ENCODE data around the gene SCN9A. TPM values are rescaled to one million over a fixed set of nuclear protein-coding genes. Genes with fewer than 3 reads are reported as not detected.

SCN9A gene
- total RNA-seq, 1 experiment from 2014 or later: 1.3 TPM

DNA sequence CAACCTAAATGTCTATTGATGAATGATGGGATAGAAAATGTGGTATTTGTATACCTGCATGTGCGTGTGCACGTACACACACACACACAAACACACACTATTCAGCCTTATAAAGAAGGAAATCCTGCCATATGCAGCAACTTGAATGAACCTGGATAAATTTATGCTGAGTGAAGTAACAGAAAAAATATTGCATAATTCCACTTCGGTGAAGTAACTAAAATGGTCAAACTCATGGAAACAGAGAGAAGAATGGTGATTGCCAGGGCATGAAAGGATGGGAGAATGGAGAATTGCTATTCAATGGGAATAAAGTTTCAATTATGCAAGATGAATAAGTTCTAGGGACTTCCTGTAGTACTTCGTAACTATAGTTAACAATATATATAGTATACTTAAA is 152.4 kb downstream of the SCN9A start:
- H3K4me1 ChIP-seq (ENCODE audit: insufficient read depth, low read length): no peaks in the 10 kb centered on the region
- H3K4me1 Mint-ChIP-seq: no peaks in the 10 kb centered on the region
- no peaks in the 10 kb centered on the region for H3K27me3 Mint-ChIP-seq (ENCODE audit: low read depth)
- H2AK5ac ChIP-seq (ENCODE audit: insufficient read length, low read length): no peak overlapping the region
- H4K20me1 ChIP-seq (ENCODE audit: control insufficient read depth, insufficient read depth, insufficient read length): no peaks in the 10 kb centered on the region
- H3K27me3 ChIP-seq (ENCODE audit: insufficient read depth, low read length): no peaks in the 10 kb centered on the region; the same call in 1 of the 2 replicates
- no peak overlapping the region for H2BK12ac ChIP-seq (ENCODE audit: insufficient read length, low read depth, low read length)
- H2BK5ac ChIP-seq (ENCODE audit: insufficient read length, low read length): no peak overlapping the region
- no peak overlapping the region for H3K4me3 Mint-ChIP-seq
- H3K4ac ChIP-seq (ENCODE audit: low read depth, low read length): no peak overlapping the region
- H2BK20ac ChIP-seq (ENCODE audit: low read depth, low read length, poor library complexity, severe bottlenecking): no peak overlapping the region
- H2AFZ ChIP-seq (ENCODE audit: low read length): no peak overlapping the region
- no peak for DNase-seq
- TF ChIP-seq, protein P1, sequence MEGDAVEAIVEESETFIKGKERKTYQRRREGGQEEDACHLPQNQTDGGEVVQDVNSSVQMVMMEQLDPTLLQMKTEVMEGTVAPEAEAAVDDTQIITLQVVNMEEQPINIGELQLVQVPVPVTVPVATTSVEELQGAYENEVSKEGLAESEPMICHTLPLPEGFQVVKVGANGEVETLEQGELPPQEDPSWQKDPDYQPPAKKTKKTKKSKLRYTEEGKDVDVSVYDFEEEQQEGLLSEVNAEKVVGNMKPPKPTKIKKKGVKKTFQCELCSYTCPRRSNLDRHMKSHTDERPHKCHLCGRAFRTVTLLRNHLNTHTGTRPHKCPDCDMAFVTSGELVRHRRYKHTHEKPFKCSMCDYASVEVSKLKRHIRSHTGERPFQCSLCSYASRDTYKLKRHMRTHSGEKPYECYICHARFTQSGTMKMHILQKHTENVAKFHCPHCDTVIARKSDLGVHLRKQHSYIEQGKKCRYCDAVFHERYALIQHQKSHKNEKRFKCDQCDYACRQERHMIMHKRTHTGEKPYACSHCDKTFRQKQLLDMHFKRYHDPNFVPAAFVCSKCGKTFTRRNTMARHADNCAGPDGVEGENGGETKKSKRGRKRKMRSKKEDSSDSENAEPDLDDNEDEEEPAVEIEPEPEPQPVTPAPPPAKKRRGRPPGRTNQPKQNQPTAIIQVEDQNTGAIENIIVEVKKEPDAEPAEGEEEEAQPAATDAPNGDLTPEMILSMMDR (conservative IDR thresholded peaks at IDR 0.05): no peak
- H3K79me2 ChIP-seq (ENCODE audit: insufficient read depth, low read length): no peaks in the 10 kb centered on the region
- no peak overlapping the region for H3K56ac ChIP-seq (ENCODE audit: insufficient read length, low read depth, low read length)
- no peak overlapping the region for H3K14ac ChIP-seq (ENCODE audit: insufficient read depth, low read length)
- H3K9me3 Mint-ChIP-seq: no peaks in the 10 kb centered on the region; a peak in 1 of 5 replicates
- H3K27ac Mint-ChIP-seq: no peak overlapping the region
- H3K23ac ChIP-seq (ENCODE audit: insufficient read length, low read depth, low read length): no peak overlapping the region
- no peak overlapping the region for H3K9ac ChIP-seq (ENCODE audit: extremely low read depth, insufficient read length, low read length)
- no peaks in the 10 kb centered on the region for H3K23me2 ChIP-seq (ENCODE audit: insufficient read length, low read depth, low read length, poor library complexity, severe bottlenecking)
- H3K27ac ChIP-seq (ENCODE audit: insufficient read length, low read depth, low read length): no peak overlapping the region
- H3K9me3 ChIP-seq (ENCODE audit: control insufficient read depth, low read depth, low read length): no peaks in the 10 kb centered on the region
- no CpG with 5 or more reads among the region's 4 CpGs for WGBS (ENCODE audit: extremely low coverage, insufficient read length, low lambda C conversion rate)
- H3K18ac ChIP-seq (ENCODE audit: insufficient read length, low read depth, low read length): no peak overlapping the region
- H3T11ph ChIP-seq (ENCODE audit: low read length): no peak overlapping the region
- H3K4me2 ChIP-seq (ENCODE audit: insufficient read depth, insufficient read length, low read length): no peak overlapping the region
- no peak overlapping the region for H4K5ac ChIP-seq (ENCODE audit: insufficient read length, low read depth, low read length)
- no peak overlapping the region for H2BK15ac ChIP-seq (ENCODE audit: low read depth, low read length)
- H3K36me3 Mint-ChIP-seq (ENCODE audit: insufficient read depth in 1 of 3, low read depth in 3 of 3): no peaks in the 10 kb centered on the region
- H3K79me1 ChIP-seq (ENCODE audit: insufficient read depth, low read depth, low read length, poor library complexity, severe bottlenecking): no peaks in the 10 kb centered on the region
- H4K91ac ChIP-seq (ENCODE audit: insufficient read length, low read depth, low read length): no peak overlapping the region
- H4K8ac ChIP-seq (replicated peaks; ENCODE audit: insufficient read length, low read depth, low read length): no peak overlapping the region
- H2BK120ac ChIP-seq (ENCODE audit: low read depth, low read length, poor library complexity, severe bottlenecking): no peak overlapping the region

All from H9 (cell line).